AG09309 (cell line): ENCODE measurements around the gene TKT.

Experiments
- DNase-seq: peaks from one replicate; pipeline ENCODE4 v3.0.0-alpha.2; 2010; ENCODE audit warnings: low read depth
- H3K4me3 ChIP-seq: 2 replicates; pipeline ENCODE4 v1.5.1; 2011; ENCODE audit warnings: mild to moderate bottlenecking, low read depth, low read length, moderate library complexity; ENCODE audit not compliant: control insufficient read depth
- TF ChIP-seq, protein P1 (sequence below): IDR thresholded peaks from 2 replicates; pipeline ENCODE4 v1.5.1; 2011; ENCODE audit warnings: mild to moderate bottlenecking, low read depth, low read length, inconsistent platforms; ENCODE audit not compliant: insufficient read depth, control insufficient read depth; ENCODE audit errors: missing control alignments

Gene TKT

GRCh38 chr3:53188720-53189119 lies 67.1 kb downstream of the TKT start:
- DNase-seq = no peak
- no peak overlapping the region for H3K4me3 ChIP-seq
- TF ChIP-seq, protein P1, sequence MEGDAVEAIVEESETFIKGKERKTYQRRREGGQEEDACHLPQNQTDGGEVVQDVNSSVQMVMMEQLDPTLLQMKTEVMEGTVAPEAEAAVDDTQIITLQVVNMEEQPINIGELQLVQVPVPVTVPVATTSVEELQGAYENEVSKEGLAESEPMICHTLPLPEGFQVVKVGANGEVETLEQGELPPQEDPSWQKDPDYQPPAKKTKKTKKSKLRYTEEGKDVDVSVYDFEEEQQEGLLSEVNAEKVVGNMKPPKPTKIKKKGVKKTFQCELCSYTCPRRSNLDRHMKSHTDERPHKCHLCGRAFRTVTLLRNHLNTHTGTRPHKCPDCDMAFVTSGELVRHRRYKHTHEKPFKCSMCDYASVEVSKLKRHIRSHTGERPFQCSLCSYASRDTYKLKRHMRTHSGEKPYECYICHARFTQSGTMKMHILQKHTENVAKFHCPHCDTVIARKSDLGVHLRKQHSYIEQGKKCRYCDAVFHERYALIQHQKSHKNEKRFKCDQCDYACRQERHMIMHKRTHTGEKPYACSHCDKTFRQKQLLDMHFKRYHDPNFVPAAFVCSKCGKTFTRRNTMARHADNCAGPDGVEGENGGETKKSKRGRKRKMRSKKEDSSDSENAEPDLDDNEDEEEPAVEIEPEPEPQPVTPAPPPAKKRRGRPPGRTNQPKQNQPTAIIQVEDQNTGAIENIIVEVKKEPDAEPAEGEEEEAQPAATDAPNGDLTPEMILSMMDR = no peak

- TF ChIP-seq, protein P1 = no peak
- DNase-seq = no peak
- H3K4me3 ChIP-seq = no peak overlapping the region
Observed at GRCh38 chr3:53188136-53188685, 67.6 kb downstream of the TKT start.

DNA sequence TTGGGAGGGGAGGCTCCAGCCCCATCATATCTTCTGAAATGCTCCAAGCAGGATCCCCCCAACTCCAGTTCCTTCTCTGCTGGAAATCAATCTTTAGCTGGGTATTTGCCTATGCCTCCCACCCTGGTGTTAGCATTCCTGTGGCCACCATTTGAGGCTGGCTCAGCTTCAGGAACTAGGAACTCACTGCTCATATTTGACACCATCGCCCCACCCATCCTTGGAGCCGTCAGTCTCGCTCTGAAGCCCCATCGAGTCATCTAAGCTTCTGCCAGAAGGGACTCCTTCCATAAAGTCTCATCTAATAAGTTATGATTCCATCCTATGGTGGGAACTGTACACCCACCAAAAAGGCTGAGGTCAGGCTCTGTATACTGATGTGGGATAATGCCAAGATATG lies 68.4 kb downstream of the TKT start:
- no peak overlapping the region for H3K4me3 ChIP-seq
- DNase-seq = no peak
- TF ChIP-seq, protein P1 = no peak

DNA sequence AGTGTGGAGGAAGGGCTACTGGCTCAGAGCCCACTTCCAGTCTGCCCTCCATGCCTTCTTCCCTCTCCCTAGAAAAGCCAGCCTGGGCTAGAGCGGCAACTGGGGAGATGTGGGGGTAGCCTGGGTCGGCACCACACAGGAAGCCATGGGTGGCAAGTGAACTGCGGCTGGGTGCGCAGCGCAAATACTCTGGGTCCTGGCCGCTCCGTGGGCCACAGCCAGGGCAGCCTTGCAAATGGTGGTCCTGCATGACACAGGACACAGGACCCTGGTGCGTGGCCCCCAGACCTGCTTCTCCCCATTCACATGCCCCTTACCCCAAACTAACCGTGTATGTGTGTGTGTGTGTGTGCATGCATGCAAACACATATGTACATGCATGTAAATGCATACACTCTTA lies 69.1 kb downstream of the TKT start:
- H3K4me3 ChIP-seq = no peak overlapping the region
- TF ChIP-seq, protein P1 = no peak
- DNase-seq = no peak

GRCh38 chr3:53185761-53186465 lies 69.9 kb downstream of the TKT start:
- DNase-seq = no peak
- TF ChIP-seq, protein P1 = no peak
- H3K4me3 ChIP-seq = no peak overlapping the region

DNA sequence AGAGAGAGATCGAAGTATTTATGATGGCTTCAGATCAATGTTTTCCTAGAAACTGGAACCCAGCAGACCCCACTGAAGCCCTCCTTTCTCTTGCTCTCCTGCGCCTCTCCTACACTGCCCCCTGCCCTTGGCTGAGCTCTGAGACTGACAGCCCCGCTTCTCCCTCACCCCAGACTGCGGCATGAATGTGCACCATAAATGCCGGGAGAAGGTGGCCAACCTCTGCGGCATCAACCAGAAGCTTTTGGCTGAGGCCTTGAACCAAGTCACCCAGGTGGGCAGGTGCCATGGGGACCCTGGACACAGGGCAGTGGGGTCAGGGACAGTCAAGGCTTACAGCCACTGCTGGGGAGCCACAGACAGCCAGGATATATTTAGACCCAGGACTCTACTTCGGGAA lies 71.1 kb downstream of the TKT start:
- no peak overlapping the region for H3K4me3 ChIP-seq
- DNase-seq = no peak
- TF ChIP-seq, protein P1 = no peak
